ENCODE results near the gene CATSPERE.
A peak's percentile ranks its signal among the peaks of the same experiment; 100 is the strongest.

Gene CATSPERE, protein sequence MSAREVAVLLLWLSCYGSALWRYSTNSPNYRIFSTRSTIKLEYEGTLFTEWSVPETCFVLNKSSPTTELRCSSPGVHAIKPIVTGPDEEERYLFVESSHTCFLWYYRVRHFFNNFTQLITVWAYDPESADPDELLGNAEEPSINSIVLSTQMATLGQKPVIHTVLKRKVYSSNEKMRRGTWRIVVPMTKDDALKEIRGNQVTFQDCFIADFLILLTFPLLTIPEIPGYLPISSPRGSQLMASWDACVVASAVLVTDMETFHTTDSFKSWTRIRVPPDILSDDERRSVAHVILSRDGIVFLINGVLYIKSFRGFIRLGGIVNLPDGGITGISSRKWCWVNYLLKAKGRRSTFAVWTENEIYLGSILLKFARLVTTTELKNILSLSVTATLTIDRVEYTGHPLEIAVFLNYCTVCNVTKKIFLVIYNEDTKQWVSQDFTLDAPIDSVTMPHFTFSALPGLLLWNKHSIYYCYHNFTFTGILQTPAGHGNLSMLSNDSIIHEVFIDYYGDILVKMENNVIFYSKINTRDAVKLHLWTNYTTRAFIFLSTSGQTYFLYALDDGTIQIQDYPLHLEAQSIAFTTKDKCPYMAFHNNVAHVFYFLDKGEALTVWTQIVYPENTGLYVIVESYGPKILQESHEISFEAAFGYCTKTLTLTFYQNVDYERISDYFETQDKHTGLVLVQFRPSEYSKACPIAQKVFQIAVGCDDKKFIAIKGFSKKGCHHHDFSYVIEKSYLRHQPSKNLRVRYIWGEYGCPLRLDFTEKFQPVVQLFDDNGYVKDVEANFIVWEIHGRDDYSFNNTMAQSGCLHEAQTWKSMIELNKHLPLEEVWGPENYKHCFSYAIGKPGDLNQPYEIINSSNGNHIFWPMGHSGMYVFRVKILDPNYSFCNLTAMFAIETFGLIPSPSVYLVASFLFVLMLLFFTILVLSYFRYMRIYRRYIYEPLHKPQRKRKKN

GRCh38 chr1:244461245-244462071 is at the start of gene CATSPERE:
Gene CATSPERE (plus strand): TSS chr1:244461273. CDS start chr1:244461430, 157 bp downstream.
- H3K4me3 ChIP-seq (ENCODE audit: low read depth in 1 of 2, low read length in 1 of 2) = peak within 1 kb of the TSS; percentile 80 to 87
- H3K27ac ChIP-seq = peak within 1 kb of the TSS; percentile 77
- H3K4me1 ChIP-seq (ENCODE audit: control insufficient read depth in 1 of 2, insufficient read depth in 1 of 2, low read depth in 1 of 2, low read length in 1 of 2) = peaks cover 11 to 12% of the 10 kb centered on the region in 2 experiments
- H3K9me3 ChIP-seq = no peaks in the 10 kb centered on the region
- no peaks in the 10 kb centered on the region for H3K27me3 ChIP-seq
- TF ChIP-seq, protein P1, sequence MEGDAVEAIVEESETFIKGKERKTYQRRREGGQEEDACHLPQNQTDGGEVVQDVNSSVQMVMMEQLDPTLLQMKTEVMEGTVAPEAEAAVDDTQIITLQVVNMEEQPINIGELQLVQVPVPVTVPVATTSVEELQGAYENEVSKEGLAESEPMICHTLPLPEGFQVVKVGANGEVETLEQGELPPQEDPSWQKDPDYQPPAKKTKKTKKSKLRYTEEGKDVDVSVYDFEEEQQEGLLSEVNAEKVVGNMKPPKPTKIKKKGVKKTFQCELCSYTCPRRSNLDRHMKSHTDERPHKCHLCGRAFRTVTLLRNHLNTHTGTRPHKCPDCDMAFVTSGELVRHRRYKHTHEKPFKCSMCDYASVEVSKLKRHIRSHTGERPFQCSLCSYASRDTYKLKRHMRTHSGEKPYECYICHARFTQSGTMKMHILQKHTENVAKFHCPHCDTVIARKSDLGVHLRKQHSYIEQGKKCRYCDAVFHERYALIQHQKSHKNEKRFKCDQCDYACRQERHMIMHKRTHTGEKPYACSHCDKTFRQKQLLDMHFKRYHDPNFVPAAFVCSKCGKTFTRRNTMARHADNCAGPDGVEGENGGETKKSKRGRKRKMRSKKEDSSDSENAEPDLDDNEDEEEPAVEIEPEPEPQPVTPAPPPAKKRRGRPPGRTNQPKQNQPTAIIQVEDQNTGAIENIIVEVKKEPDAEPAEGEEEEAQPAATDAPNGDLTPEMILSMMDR (IDR thresholded peaks at IDR 0.05) = no peak
- peaks cover 3% of the 10 kb centered on the region for H3K36me3 ChIP-seq

GRCh38 chr1:244412176-244412575 is 48.9 kb upstream of the CATSPERE start:
- Histone ChIP-seq H3K4me3 (ENCODE audit: low read depth in 1 of 2, low read length in 1 of 2) (no peak overlapping the region), H3K4me1 (ENCODE audit: control insufficient read depth in 1 of 2, insufficient read depth in 1 of 2, low read depth in 1 of 2, low read length in 1 of 2) (peaks cover 30 to 37% of the 10 kb centered on the region in 2 experiments), H3K27ac (peak overlapping the region; percentile 80), H3K27me3 (no peaks in the 10 kb centered on the region), H3K36me3 (peaks cover 57% of the 10 kb centered on the region), H3K9me3 (no peaks in the 10 kb centered on the region)
- TF ChIP-seq, protein P1 (IDR thresholded peaks at IDR 0.05) = no peak

GRCh38 chr1:244413736-244414135 is 47.3 kb upstream of the CATSPERE start:
- TF ChIP-seq, protein P1 (IDR thresholded peaks at IDR 0.05) = no peak
- Histone ChIP-seq H3K27me3 (no peaks in the 10 kb centered on the region), H3K4me3 (ENCODE audit: low read depth in 1 of 2, low read length in 1 of 2) (no peak overlapping the region), H3K9me3 (no peaks in the 10 kb centered on the region), H3K4me1 (ENCODE audit: control insufficient read depth in 1 of 2, insufficient read depth in 1 of 2, low read depth in 1 of 2, low read length in 1 of 2) (peaks cover 19 to 22% of the 10 kb centered on the region in 2 experiments), H3K36me3 (peaks cover 73% of the 10 kb centered on the region), H3K27ac (peak overlapping the region; percentile 80)

- H3K36me3 ChIP-seq = peaks cover 81% of the 10 kb centered on the region
- no peak overlapping the region for H3K4me3 ChIP-seq (ENCODE audit: low read depth in 1 of 2, low read length in 1 of 2)
- no peaks in the 10 kb centered on the region for H3K9me3 ChIP-seq
- peak overlapping the region; percentile 80 for H3K27ac ChIP-seq
- no peaks in the 10 kb centered on the region for H3K27me3 ChIP-seq
- TF ChIP-seq, protein P1 (IDR thresholded peaks at IDR 0.05) = no peak
- peaks cover 11 to 14% of the 10 kb centered on the region in 2 experiments for H3K4me1 ChIP-seq (ENCODE audit: control insufficient read depth in 1 of 2, insufficient read depth in 1 of 2, low read depth in 1 of 2, low read length in 1 of 2)
Measured at GRCh38 chr1:244414543-244414942, 46.5 kb upstream of the CATSPERE start.

- Histone ChIP-seq H3K27me3 (no peaks in the 10 kb centered on the region), H3K27ac (peak overlapping the region; percentile 36), H3K4me1 (ENCODE audit: control insufficient read depth in 1 of 2, insufficient read depth in 1 of 2, low read depth in 1 of 2, low read length in 1 of 2) (no peaks in the 10 kb centered on the region), H3K4me3 (ENCODE audit: low read depth in 1 of 2, low read length in 1 of 2) (no peak overlapping the region), H3K36me3 (peaks cover 87% of the 10 kb centered on the region), H3K9me3 (no peaks in the 10 kb centered on the region)
- TF ChIP-seq, protein P1 (IDR thresholded peaks at IDR 0.05) = no peak
Measured at GRCh38 chr1:244419024-244419423, 42.0 kb upstream of the CATSPERE start.
